MM.1S (cell line): ENCODE data around the gene CSF1R.
"Not testable (repeated sequence)": the region's sequence is repeated elsewhere in the genome, so short reads cannot be mapped to it uniquely, and the experiment has no call there.

Experiments
- DNase-seq: peaks from one replicate; pipeline ENCODE4 v3.0.0-alpha.2; 2015
- H2AFZ ChIP-seq: fragments of 300-600 bp; sonication (generic); 2 replicates; pipeline ENCODE4 v1.6.0; 2016; ENCODE audit warnings: antibody characterized with exemption, low read length
- H3F3A ChIP-seq: fragments of 300-600 bp; sonication (generic); 2 replicates; pipeline ENCODE4 v1.6.1; 2016; ENCODE audit warnings: mild to moderate bottlenecking, antibody characterized with exemption, low read length, moderate library complexity, mixed read lengths; ENCODE audit not compliant: insufficient read depth
- H3K27ac ChIP-seq: fragments of 300-600 bp; sonication (generic); 2 replicates; pipeline ENCODE4 v1.5.1; 2016; ENCODE audit warnings: mild to moderate bottlenecking, low read length
- H3K27me3 ChIP-seq: fragments of 300-600 bp; sonication (generic); replicated peaks from 2 replicates; pipeline ENCODE4 v1.6.0; 2016; ENCODE audit warnings: low read length; ENCODE audit not compliant: insufficient read depth
- H3K36me3 ChIP-seq: fragments of 300-600 bp; sonication (generic); replicated peaks from 2 replicates; pipeline ENCODE4 v1.6.1; 2016; ENCODE audit warnings: mild to moderate bottlenecking, low read length, mixed read lengths; ENCODE audit not compliant: insufficient read depth
- H3K4me1 ChIP-seq: fragments of 300-600 bp; sonication (generic); 2 replicates; pipeline ENCODE4 v1.6.1; 2016; ENCODE audit warnings: low read length, mixed read lengths
- H3K4me2 ChIP-seq: fragments of 300-600 bp; sonication (generic); 2 replicates; pipeline ENCODE4 v1.6.0; 2016; ENCODE audit warnings: low read depth, low read length
- H3K4me3 ChIP-seq: fragments of 300-600 bp; sonication (generic); 2 replicates; pipeline ENCODE4 v1.5.1; 2016; ENCODE audit warnings: low read length, mixed read lengths
- H3K79me2 ChIP-seq: fragments of 300-600 bp; sonication (generic); 2 replicates; pipeline ENCODE4 v1.6.1; 2016; ENCODE audit warnings: mixed run types, low read length, mixed read lengths
- H3K9ac ChIP-seq: fragments of 300-600 bp; sonication (generic); 2 replicates; pipeline ENCODE4 v1.6.1; 2016; ENCODE audit warnings: low read length, mixed read lengths
- H3K9me2 ChIP-seq: fragments of 300-600 bp; sonication (generic); replicated peaks from 2 replicates; pipeline ENCODE4 v1.6.1; 2016; ENCODE audit warnings: mild to moderate bottlenecking, low read length, mixed read lengths; ENCODE audit not compliant: insufficient read depth
- H3K9me3 ChIP-seq: fragments of 300-600 bp; sonication (generic); replicated peaks from 2 replicates; pipeline ENCODE4 v1.6.1; 2016; ENCODE audit warnings: mild to moderate bottlenecking, low read length, mixed read lengths; ENCODE audit not compliant: insufficient read depth
- H4K20me1 ChIP-seq: fragments of 300-600 bp; sonication (generic); 2 replicates; pipeline ENCODE4 v1.6.1; 2016; ENCODE audit warnings: mild to moderate bottlenecking, low read length, moderate library complexity, mixed read lengths; ENCODE audit not compliant: insufficient read depth
- CTCF ChIP-seq: fragments of 300-600 bp; sonication (generic); IDR thresholded peaks from 2 replicates; pipeline ENCODE4 v1.5.1; 2016; ENCODE audit warnings: antibody characterized with exemption, low read length, mixed read lengths
- EZH2 ChIP-seq: fragments of 300-600 bp; sonication (generic); optimal IDR thresholded peaks from 2 replicates; pipeline ENCODE3; 2017; ENCODE audit warnings: low read depth, mild to moderate bottlenecking, antibody characterized with exemption, low read length, mixed read lengths
- EZH2phosphoT487 ChIP-seq: fragments of 300-600 bp; sonication (generic); IDR thresholded peaks from 2 replicates; pipeline ENCODE4 v1.6.1; 2018; ENCODE audit warnings: antibody characterized with exemption, low read length

The CSF1R gene

GRCh38 chr5:150085191-150085912 is 1.0 kb downstream of the CSF1R start:
- no peak overlapping the region for H3K27ac ChIP-seq
- H3K9ac ChIP-seq, result no peak overlapping the region
- no peaks in the 10 kb centered on the region for H3F3A ChIP-seq
- H3K27me3 ChIP-seq, result no peaks in the 10 kb centered on the region
- no peaks in the 10 kb centered on the region for H3K9me3 ChIP-seq
- H3K4me3 ChIP-seq, result no peak overlapping the region
- no peak overlapping the region for H2AFZ ChIP-seq
- no peaks in the 10 kb centered on the region for H3K9me2 ChIP-seq
- no peaks in the 10 kb centered on the region for H4K20me1 ChIP-seq
- DNase-seq, result no peak
- H3K4me2 ChIP-seq, result no peak overlapping the region
- TF ChIP-seq EZH2phosphoT487 (no peak), CTCF (no peak), EZH2 (no peak)
- H3K79me2 ChIP-seq, result no peaks in the 10 kb centered on the region
- no peaks in the 10 kb centered on the region for H3K36me3 ChIP-seq
- H3K4me1 ChIP-seq, result no peaks in the 10 kb centered on the region

GRCh38 chr5:150084754-150085153 is 1.6 kb downstream of the CSF1R start:
- H3K4me2 ChIP-seq, H3K36me3 ChIP-seq, H3K9me3 ChIP-seq, DNase-seq, H3F3A ChIP-seq, H3K27me3 ChIP-seq, H3K4me3 ChIP-seq, H3K79me2 ChIP-seq, H4K20me1 ChIP-seq, H3K27ac ChIP-seq, H2AFZ ChIP-seq, H3K9ac ChIP-seq, H3K9me2 ChIP-seq, H3K4me1 ChIP-seq: not testable (repeated sequence)

- Histone ChIP-seq H3K9ac (no peak overlapping the region), H3K79me2 (no peaks in the 10 kb centered on the region), H3K27ac (no peak overlapping the region), H4K20me1 (no peaks in the 10 kb centered on the region), H3K36me3 (no peaks in the 10 kb centered on the region), H3K27me3 (no peaks in the 10 kb centered on the region), H3K4me1 (no peaks in the 10 kb centered on the region), H3K9me2 (no peaks in the 10 kb centered on the region), H2AFZ (no peak overlapping the region), H3K4me3 (no peak overlapping the region), H3F3A (no peaks in the 10 kb centered on the region), H3K4me2 (no peak overlapping the region), H3K9me3 (no peaks in the 10 kb centered on the region)
- no peak for TF ChIP-seq EZH2
- TF ChIP-seq CTCF, result no peak
- TF ChIP-seq EZH2phosphoT487, result no peak
- no peak for DNase-seq
Measured at GRCh38 chr5:150082889-150083288, 3.5 kb downstream of the CSF1R start.

- TF ChIP-seq EZH2phosphoT487, result no peak
- no peak for TF ChIP-seq CTCF
- no peak for TF ChIP-seq EZH2
- Histone ChIP-seq H3K9me2 (no peaks in the 10 kb centered on the region), H3K4me3 (no peak overlapping the region), H3K4me1 (no peaks in the 10 kb centered on the region), H3K4me2 (no peak overlapping the region), H3K9ac (no peak overlapping the region), H3K9me3 (no peaks in the 10 kb centered on the region), H3K27ac (no peak overlapping the region), H3K79me2 (no peaks in the 10 kb centered on the region), H3F3A (no peaks in the 10 kb centered on the region), H3K36me3 (no peaks in the 10 kb centered on the region), H2AFZ (no peak overlapping the region), H4K20me1 (no peaks in the 10 kb centered on the region), H3K27me3 (no peaks in the 10 kb centered on the region)
- DNase-seq, result no peak
Measured at GRCh38 chr5:150082374-150082773, 4.0 kb downstream of the CSF1R start.
